OCI-LY1 (cell line): ENCODE results near the gene KCTD4.

Experiments used
- CTCF ChIP-seq: fragments of 200-600 bp; sonication (generic), shearing (Covaris generic); IDR thresholded peaks from 2 replicates; pipeline ENCODE4 v1.5.1; 2017; ENCODE audit warnings: mild to moderate bottlenecking, antibody characterized with exemption, low read length, moderate library complexity, mixed read lengths
- EZH2 ChIP-seq: fragments of 200-600 bp; sonication (generic), shearing (Covaris generic); IDR thresholded peaks from 2 replicates; pipeline ENCODE4 v1.8.0; 2017; ENCODE audit warnings: borderline replicate concordance, mixed run types, mild to moderate bottlenecking, antibody characterized with exemption, low read length, moderate library complexity, mixed read lengths

- no peak for TF ChIP-seq EZH2
- TF ChIP-seq CTCF = no peak
Measured at GRCh38 chr13:45243077-45243476, 42.2 kb upstream of the KCTD4 start.
